GM21529 (cell line): ENCODE measurements around the gene TFIP11.

ENCODE experiments used
- ATAC-seq: cut with Tn5 transposase; IDR thresholded peaks from one replicate; pipeline ENCODE4 v1.9.1; 2021; ENCODE audit not compliant: unreplicated experiment

The TFIP11 gene

GRCh38 chr22:26512149-26512793 lies at the start of gene TFIP11:
Gene TFIP11 (minus strand): TSS chr22:26512473. CDS start chr22:26510272, 2,201 bp downstream.
- ATAC-seq: peak; percentile 94

GRCh38 chr22:26561756-26562417 lies 49.6 kb upstream of the TFIP11 start:
- ATAC-seq: no peak

GRCh38 chr22:26559961-26560575 lies 47.8 kb upstream of the TFIP11 start:
- no peak for ATAC-seq

- ATAC-seq: no peak
Measured at GRCh38 chr22:26558248-26558895, 46.1 kb upstream of the TFIP11 start.

- no peak for ATAC-seq
Measured at GRCh38 chr22:26556904-26557303, 44.6 kb upstream of the TFIP11 start.

GRCh38 chr22:26555478-26555877 lies 43.2 kb upstream of the TFIP11 start:
- no peak for ATAC-seq

- no peak for ATAC-seq
Measured at GRCh38 chr22:26554956-26555355, 42.7 kb upstream of the TFIP11 start.

- no peak for ATAC-seq
Measured at GRCh38 chr22:26553056-26553752, 40.9 kb upstream of the TFIP11 start.

- ATAC-seq: no peak
Measured at GRCh38 chr22:26552466-26552865, 40.2 kb upstream of the TFIP11 start.

GRCh38 chr22:26551568-26551967 lies 39.3 kb upstream of the TFIP11 start:
- ATAC-seq: no peak

GRCh38 chr22:26550498-26551033 lies 38.3 kb upstream of the TFIP11 start:
- ATAC-seq: no peak

- ATAC-seq: no peak
Measured at GRCh38 chr22:26549902-26550497, 37.7 kb upstream of the TFIP11 start.

GRCh38 chr22:26548984-26549383 lies 36.7 kb upstream of the TFIP11 start:
- no peak for ATAC-seq

GRCh38 chr22:26548303-26548702 lies 36.0 kb upstream of the TFIP11 start:
- ATAC-seq: no peak

GRCh38 chr22:26547837-26548236 lies 35.6 kb upstream of the TFIP11 start:
- ATAC-seq: no peak

- ATAC-seq: no peak
Measured at GRCh38 chr22:26547426-26547825, 35.2 kb upstream of the TFIP11 start.

GRCh38 chr22:26546282-26546681 lies 34.0 kb upstream of the TFIP11 start:
- ATAC-seq: no peak

GRCh38 chr22:26545827-26546226 lies 33.6 kb upstream of the TFIP11 start:
- ATAC-seq: no peak

GRCh38 chr22:26545385-26545784 lies 33.1 kb upstream of the TFIP11 start:
- ATAC-seq: no peak

- no peak for ATAC-seq
Measured at GRCh38 chr22:26544489-26544888, 32.2 kb upstream of the TFIP11 start.

GRCh38 chr22:26542831-26543230 lies 30.6 kb upstream of the TFIP11 start:
- ATAC-seq: no peak
